T47D (cell line): Measurements from ENCODE around the gene PDLIM7.

Experiments
- DNase-seq, 2 experiments: peaks; one replicate each; pipeline versions ENCODE4 v3.0.0 to v3.0.0-alpha.2; 2011 to 2012; ENCODE audit warnings: low read depth in 1 of 2, low spot score in 1 of 2
- JUND ChIP-seq: IDR thresholded peaks from 2 replicates; pipeline ENCODE4 v1.6.1; 2012; ENCODE audit warnings: low read depth
- in situ Hi-C: cut with HindIII; loops from 2 replicates; pipeline ENCODE4 v1.10.0; 2016; ENCODE audit warnings: low sequenced_read_pairs, low pct_unique_long_range_greater_than_20kb

The PDLIM7 gene

DNA sequence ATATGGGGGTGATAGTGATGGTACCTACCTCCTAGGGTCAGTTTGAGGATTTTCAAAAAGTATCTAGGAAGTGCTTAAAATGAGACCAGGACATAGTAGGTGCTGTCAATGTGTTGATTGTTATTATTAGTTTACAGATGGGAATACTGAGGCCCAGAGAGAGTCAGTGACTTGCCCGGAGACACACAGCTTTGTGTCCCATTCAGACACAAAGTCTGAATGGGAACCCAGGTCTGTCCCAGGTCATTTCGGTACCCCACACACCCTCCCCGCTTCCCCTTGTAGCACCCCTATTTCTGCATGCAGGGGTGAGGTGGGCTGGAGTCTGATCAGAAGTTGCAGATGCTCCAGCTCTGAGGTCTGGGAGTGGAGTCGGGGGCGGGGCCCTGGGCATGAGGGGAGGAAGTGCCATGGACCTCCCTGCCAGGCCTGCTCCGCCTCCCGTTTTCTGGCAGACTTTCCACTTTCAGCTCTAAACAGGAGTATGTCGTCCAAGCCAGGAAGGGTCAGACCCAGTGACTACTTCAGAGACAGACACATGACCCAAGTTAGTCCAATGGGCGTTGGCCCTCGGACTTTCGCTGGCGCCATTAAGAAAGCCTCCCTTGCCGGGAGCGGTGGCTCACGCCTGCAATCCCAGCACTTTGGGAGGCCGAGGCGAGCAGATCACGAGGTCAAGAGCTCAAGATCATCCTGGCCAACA is 20.7 kb downstream of the PDLIM7 start:
- no peak for DNase-seq
- in situ Hi-C loops: no loop called here

DNA sequence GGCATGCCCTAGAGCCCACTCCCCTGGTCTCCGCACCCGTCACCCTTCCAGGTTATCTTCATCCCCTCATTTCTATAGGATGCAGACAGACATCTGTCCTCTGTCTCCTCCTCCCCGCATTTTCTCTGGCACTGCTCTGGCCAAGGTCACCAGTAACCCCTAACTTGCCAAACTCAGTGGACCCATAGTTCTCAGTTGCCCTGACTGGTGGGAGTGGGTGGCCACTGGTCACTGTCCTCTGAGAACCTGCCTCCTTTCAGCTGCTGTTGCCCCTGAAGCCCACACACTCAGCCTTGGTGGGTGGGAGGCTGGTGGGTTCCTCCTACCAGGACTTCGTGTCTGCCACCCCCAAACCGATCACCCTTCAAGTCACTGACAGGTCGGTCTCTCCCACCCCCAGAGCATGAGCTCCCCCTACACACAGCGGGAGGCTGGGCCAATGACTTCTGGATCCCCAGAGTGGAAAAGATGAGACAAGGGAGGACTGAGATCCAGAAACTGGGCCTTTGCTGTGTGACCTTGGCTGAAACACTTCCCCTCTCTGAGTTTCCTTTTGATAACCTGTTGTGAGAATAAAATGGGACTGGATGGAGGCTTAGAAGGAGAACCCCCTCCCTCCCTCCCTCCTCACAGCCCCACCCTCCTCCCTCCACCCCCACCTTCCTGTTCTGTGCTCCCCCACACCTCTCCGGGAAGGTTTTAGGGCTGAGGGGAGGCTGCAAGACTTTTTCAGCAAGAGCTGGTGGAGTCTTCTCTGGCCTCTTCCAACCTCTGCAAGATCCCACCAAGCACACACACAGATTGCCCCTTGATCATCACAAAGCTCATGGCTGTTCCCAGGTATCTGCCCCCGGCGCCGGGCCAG is 21.6 kb downstream of the PDLIM7 start:
- in situ Hi-C loops: no loop called here
- no peak for DNase-seq

More for the DNA sequence above, 20.7 kb downstream of the PDLIM7 start:
- TF ChIP-seq JUND: no peak

DNA sequence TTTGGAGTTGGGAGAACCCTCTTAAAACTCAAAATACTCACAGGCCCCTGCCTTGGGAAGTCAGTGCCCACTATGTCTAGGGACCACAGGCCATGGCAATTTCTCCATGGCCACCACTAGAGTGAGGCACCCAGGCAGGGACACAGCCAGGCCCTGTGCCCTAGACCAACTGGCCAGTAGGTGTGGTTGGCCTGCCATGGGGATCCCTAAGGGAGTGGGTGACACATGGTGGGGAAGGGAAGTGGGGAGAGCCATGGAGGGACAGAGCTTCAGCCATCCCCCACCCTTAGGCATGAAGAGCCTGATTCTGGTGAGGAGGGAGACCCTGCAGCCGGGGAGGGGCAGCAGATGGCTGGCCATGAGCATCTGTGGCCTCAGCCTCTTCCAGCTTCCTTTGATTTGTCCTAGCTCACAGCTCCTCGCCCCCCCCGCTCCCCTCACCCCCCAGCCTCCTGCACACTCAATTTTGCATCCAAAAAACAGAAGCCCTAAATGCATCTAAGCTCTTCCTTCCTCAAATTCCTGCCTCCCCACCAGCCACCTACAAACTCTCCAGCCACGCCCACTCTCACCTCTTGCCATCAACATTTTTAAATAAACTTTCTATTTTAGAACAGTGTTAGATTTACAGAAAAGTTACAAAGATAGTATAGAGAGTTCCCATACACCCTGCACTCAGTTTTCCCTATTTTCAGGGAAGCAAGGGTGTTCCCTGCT is 22.4 kb downstream of the PDLIM7 start:
- in situ Hi-C loops: no loop called here
- TF ChIP-seq JUND: no peak
- DNase-seq: no peak

More for the DNA sequence above, 21.6 kb downstream of the PDLIM7 start:
- no peak for TF ChIP-seq JUND

DNA sequence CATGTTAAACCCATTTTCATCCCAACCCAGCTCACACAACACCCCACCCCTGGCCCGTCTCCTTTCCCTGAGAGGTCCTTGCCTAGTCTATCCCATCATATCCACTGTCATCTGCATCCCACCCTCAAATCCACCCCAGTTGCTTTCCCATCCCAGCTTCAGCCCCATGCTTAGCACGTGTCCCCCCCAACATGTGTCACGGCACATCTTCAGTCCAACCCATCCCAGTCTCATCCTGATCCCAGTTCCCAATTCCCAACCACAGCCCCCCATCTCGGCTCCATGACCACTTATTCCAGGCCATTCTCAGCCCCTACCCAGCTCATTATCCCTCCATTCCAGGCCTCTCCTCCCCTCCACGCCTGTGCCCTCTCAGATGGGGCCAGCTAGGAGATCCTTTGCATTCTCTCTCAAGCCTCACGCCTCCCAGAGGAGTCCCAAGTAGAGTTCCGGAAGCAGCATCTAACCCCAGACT is 23.4 kb downstream of the PDLIM7 start:
- in situ Hi-C loops: no loop called here
- DNase-seq: no peak
- TF ChIP-seq JUND: no peak

DNA sequence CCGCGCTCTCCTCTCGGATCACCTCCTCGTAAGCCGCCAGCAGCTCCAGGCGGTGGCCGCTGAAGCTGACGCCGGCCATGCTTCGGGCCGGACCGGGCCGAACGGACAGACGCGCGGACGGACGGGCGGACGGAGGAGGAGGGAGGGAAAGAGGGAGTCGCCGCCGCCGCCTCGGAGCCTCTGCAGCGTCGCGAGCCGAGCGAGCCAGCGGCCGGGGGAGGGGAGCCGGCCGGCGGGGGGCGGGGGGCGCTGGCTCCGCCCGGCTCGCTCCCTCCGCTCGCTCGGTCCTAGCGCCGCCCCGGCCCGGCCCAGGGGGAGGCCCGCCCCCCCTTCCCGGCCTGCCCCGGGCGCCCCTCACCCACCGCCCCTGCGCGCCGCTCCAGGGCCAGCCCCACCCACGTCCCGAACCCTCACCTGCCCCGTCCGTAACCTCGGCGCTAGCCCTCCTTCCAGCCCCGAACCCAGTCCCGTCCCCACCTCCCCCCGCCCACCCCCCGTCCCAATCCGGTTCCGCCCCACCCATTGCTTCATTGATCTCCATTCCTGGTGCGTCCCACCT is 23.9 kb downstream of the PDLIM7 start, which contains the start of gene DBN1:
Gene DBN1, minus strand, starts transcription at position 192 of the 559 bp plus-strand sequence. Its CDS starts 113 bp downstream, at position 79.
- peak; percentile 63 to 84 for DNase-seq
- in situ Hi-C loops: no loop called here
- TF ChIP-seq JUND: no peak

DNA sequence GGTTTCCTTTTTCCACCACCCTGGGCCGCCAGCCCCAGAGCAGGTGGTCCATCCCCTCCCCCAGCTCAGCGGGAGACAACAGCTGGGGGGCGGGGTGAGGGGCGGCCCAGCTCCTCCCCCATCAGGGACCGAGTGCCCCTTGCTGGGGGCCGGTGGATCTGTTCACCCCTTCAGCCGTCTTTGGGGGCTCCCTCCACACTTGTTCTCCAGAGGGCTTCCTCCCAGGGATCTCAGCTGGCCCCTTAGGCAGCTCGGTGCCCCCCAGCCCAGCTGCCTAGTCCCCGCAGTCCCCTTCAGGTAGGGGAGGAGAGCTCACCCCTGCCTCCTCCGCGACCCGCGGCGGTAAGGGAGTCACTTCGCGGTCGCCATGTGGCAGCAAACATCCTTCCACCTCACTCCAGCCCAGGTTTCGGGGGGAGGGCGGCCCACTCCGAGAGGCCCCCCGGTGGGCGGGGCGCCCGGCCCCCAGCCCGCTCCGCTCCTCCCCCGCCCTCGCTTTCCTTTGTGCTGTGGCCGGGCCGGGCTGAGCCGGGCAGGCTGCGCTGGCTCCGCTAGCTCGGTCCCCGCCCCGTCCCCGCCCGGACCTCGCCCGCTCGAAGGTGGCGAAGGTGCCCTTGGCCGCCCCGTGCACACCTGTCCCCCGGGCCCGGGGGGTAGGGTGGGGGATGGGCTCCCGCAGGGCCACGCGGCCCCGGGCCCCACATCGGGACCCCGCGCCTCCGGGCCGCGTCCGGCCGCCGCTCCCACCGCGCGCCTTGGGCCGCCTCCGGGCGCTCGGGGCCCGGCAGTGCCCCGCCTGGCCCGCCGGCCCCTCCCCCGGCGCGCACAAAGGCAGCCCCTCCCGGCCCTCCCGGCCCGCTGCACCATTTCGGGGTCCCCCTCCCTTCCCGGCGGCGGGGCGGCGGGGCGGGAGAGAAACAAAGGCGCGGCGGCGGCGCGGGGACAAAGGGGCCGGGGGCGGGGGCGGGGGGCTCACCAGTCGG is 24.7 kb downstream of the PDLIM7 start:
- DNase-seq: peak; percentile 35 to 68
- TF ChIP-seq JUND: no peak
- in situ Hi-C loops: no loop called here

DNA sequence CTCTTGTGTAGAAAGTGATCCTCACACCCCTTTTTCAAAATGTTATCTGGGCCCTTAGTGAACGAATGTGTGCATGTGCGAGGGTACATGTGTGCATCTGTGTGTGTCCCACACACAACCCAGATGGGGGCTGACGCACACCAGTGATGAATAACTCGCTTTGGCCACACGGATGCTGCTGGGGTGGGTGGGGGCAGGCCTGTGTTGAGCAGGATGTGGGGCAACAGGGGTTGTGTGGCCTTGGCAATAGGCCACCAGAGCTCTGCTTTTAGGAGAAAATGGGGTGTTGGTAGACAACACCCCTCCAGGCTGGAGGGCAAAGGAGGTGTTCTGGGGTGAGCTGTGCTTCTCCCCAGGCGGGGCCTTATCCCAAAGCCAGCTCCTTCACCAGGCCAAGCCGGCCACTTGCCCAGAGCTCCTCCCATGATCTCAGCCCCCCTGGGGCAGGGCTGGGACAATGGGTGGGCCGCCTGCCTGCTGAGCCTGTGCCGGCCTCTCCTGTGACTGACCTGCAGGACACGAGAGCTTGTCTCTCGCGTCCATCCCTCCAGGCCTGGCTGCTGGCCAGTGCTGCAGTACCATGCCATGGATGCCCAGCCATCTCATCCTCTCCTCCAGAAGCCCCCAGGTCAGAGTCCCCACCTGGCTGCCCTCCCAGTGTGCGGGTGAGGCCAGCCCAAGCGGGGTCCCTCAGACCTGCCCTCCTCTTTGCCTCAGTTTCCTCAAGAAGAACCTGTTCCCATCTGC is 25.6 kb downstream of the PDLIM7 start:
- in situ Hi-C loops: no loop called here
- DNase-seq: no peak
- TF ChIP-seq JUND: no peak

DNA sequence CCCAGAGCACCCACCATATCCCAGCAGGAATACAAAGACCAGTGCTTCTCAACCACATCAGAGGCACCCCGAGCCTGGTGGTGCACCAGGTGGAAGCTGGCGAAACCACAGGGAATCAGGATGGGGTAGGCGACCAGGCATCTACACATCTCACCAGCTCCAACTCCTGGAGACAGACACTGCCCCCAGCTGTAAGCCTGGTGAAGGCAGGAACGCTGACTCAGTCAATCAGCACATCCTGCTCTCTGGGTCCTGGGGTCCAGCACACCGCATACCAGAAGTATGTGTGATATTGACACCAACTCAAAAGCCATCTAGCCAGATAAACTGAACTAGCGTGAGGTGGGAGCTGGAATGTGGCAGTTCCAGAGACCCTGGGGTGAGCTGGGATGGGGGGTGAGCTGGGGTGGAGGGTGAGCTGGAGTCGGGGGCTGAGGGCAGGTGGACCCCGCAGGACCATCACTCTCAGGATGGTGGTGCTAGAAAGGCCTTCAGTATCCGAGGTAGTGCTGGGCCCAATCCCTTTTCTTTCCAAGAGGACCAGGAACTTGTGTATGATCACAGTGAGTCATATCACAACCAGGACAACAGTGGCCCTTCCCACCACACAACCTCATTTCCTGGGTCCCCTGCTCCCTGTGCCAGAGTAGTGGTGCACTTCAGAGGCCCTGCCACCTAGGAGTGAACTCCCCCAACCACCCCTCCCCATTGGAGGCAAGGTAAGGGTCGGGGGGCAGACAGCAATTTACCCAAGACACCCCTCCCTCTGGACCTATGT is 26.5 kb downstream of the PDLIM7 start:
- in situ Hi-C loops: no loop called here
- TF ChIP-seq JUND: no peak
- no peak for DNase-seq

DNA sequence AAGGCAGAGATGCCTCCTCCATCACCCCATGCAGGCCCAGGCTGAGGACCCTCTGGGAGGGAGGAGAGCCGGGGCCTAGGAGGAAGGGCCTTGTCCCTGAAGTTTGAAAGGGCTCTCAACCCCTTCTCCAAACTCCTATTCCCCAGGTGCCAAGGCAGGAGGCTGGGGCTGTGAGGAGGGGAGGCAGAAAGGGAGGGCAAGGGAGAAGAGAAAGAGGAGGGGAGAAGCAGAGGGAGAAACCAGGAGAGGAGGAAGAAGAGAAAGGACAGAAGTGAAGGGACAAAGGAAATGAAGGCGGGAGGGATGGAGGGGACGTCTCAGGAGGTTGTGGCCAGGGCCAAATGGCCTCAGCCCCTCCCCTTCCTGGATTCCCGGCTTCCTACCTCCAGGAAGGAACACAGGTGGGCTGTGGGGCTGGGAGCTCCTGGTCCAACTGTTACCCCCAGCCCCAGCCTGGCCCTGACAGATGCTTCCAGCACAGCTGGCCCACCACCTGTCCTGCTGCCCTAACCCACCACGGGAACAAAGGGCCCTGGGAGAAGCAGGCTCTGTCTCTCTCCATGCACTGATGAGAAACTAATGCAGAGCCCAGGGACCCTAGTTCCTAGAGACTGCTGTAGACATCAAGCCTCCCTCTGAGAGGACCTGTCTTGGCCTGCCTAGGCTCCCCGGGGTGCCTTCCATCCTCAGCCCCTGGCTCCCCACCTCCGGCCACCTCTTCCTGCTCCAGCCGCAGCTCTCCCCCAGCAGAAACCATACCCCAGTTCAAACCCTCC is 27.5 kb downstream of the PDLIM7 start:
- TF ChIP-seq JUND: no peak
- DNase-seq: no peak

More for the DNA sequence above, 27.5 kb downstream of the PDLIM7 start:
- in situ Hi-C loops: no loop called here
